Ovary (tissue), 9 donors: ENCODE measurements around the gene GPHN. TPM values are rescaled to one million over a fixed set of nuclear protein-coding genes. Genes with fewer than 3 reads are reported as not detected.
"Not testable (repeated sequence)": the region's sequence is repeated elsewhere in the genome, so short reads cannot be mapped to it uniquely, and the experiment has no call there.

Source experiments
- DNase-seq, 5 donors: peaks; one replicate each; pipeline ENCODE4 v3.0.0-alpha.2; 2019 to 2020
- H3K27ac ChIP-seq, 2 donors: fragments of 200-600 bp; one replicate each; pipeline versions ENCODE4 v1.5.1 to v1.8.0; 2019 to 2022
- H3K27me3 ChIP-seq: fragments of 200-600 bp; one replicate; pipeline ENCODE4 v1.8.0; 2022
- H3K36me3 ChIP-seq: fragments of 200-600 bp; sonication (generic); one replicate; pipeline ENCODE4 v1.5.1; 2019
- H3K4me1 ChIP-seq: one replicate; pipeline ENCODE4 v1.8.1; 2013; ENCODE audit warnings: mild to moderate bottlenecking, moderate library complexity; ENCODE audit not compliant: insufficient read depth
- H3K4me3 ChIP-seq: fragments of 200-600 bp; sonication (generic); one replicate; pipeline ENCODE4 v1.5.1; 2017
- H3K9me3 ChIP-seq, 2 donors: fragments of 200-600 bp in 1 of 2; sonication (generic) in 1 of 2; one replicate each; pipeline versions ENCODE4 v1.5.1 to v1.8.1; 2013 to 2019; ENCODE audit warnings: mild to moderate bottlenecking in 1 of 2, moderate library complexity in 1 of 2
- CTCF ChIP-seq, 3 donors: fragments of 450-650 bp in 2 of 3; fragments of 200-600 bp in 1 of 3; IDR thresholded peaks; one replicate each; pipeline versions ENCODE4 v1.5.1 to v1.8.0; 2016 to 2022; ENCODE audit warnings: antibody characterized with exemption in 3 of 3, mild to moderate bottlenecking in 1 of 3
- EP300 ChIP-seq: sonication (generic); formaldehyde crosslinking; IDR thresholded peaks from one replicate; pipeline ENCODE4 v1.6.1; 2017; ENCODE audit warnings: antibody characterized with exemption
- POLR2A ChIP-seq: fragments of 450-650 bp; IDR thresholded peaks from one replicate; pipeline ENCODE4 v1.6.1; 2017; ENCODE audit warnings: antibody characterized with exemption, mild to moderate bottlenecking, moderate library complexity
- WGBS, 3 donors: extraction: QIAGEN DNeasy Blood & Tissue Kit in 1 of 3; methylation state at CpG; one replicate each; pipeline versions ENCODE4 v1.1.5 to v1.1.7; 2013 to 2017; 5-methylcytosine and 5-hydroxymethylcytosine counted together
- intact Hi-C, 4 donors: fragments of 100-400 bp; cut with DNase I; formaldehyde crosslinking; loops; one replicate each; pipeline versions ENCODE4 v1.11.0 to v1.15.1; 2022 to 2023
- polyA plus RNA-seq, 2 donors: library from polyadenylated mRNA; stranded (reverse); fragments of 200-250 nt in 1 of 2; fragments of 350-450 nt in 1 of 2; fragmentation: Illumina TruSeq in 1 of 2; extraction: RNeasy Lipid Tissue Mini Kit (QIAGEN cat#74804) in 1 of 2; gene quantifications; one replicate each; pipeline ENCODE4 v1.2.3, GENCODE V29; 2013 to 2014
- total RNA-seq, 7 donors: library from RNA; depleted of rRNA in 2 of 7; stranded (reverse); fragments of >200 nt in 2 of 7; fragmentation: NEBNext Ultra II Directional in 3 of 7; extraction: Animal tissue kit (Norgen Biotek cat#: 25700) in 3 of 7; gene quantifications; one replicate each; pipeline versions ENCODE4 v1.1.0 to v1.2.4, GENCODE V29; 2016 to 2023
- donor health status: DM: no; HTN: no; CAD: no; lungs with moderate emphysema.
- donor health status: DM: no; HTN: no; CAD: no.
- donor health status: Bipolar disorder and iron deficiency.
- donor health status: DM: yes; HTN: yes; CAD: no.
- donor health status: DM: no; HTN: no; CAD: no.
- donor health status: DM: yes; HTN: yes; CAD: no.

The GPHN gene
- total and polyA plus RNA-seq, 9 donors, result 8.3 to 44.9 (median 20.3) TPM

GRCh38 chr14:67067070-67067814 is 559.3 kb downstream of the GPHN start:
- not testable (repeated sequence) for H3K4me3 ChIP-seq

GRCh38 chr14:67068251-67068650 is 560.3 kb downstream of the GPHN start:
- peaks cover 3% of the 10 kb centered on the region for H3K4me1 ChIP-seq
- H3K36me3 ChIP-seq, result no peaks in the 10 kb centered on the region
- H3K27me3 ChIP-seq, result no peaks in the 10 kb centered on the region
- DNase-seq, result no peak
- intact Hi-C loops, result no loop called here
- no peak overlapping the region for H3K27ac ChIP-seq
- no peaks in the 10 kb centered on the region for H3K9me3 ChIP-seq
- 9 to 11% (median 9%) methylated on average over 1 of the region's 1 CpG for WGBS, 3 donors
- no peak overlapping the region for H3K4me3 ChIP-seq
- TF ChIP-seq CTCF (IDR thresholded peaks at IDR 0.05) (no peak), POLR2A (no peak), EP300 (no peak)

More at GRCh38 chr14:67067070-67067814, 559.3 kb downstream of the GPHN start:
- H3K27me3 ChIP-seq, H3K36me3 ChIP-seq, intact Hi-C loops, H3K9me3 ChIP-seq, DNase-seq, H3K27ac ChIP-seq, H3K4me1 ChIP-seq: not testable (repeated sequence)
- WGBS, 3 donors, result 86 to 95% (median 94%) methylated on average over 7 of the region's 7 CpGs

GRCh38 chr14:67071506-67071905 is 563.6 kb downstream of the GPHN start:
- Histone ChIP-seq H3K27me3 (no peaks in the 10 kb centered on the region), H3K9me3 (no peaks in the 10 kb centered on the region), H3K36me3 (no peaks in the 10 kb centered on the region), H3K4me1 (peaks cover 3% of the 10 kb centered on the region), H3K4me3 (no peak overlapping the region), H3K27ac (no peak overlapping the region)
- no peak for DNase-seq
- 80 to 99% (median 97%) methylated on average over 3 of the region's 3 CpGs for WGBS, 3 donors
- TF ChIP-seq POLR2A (no peak), CTCF (IDR thresholded peaks at IDR 0.05) (no peak), EP300 (no peak)
- intact Hi-C loops, result no loop called here

- Histone ChIP-seq H3K4me1 (no peaks in the 10 kb centered on the region), H3K27me3 (no peaks in the 10 kb centered on the region), H3K36me3 (no peaks in the 10 kb centered on the region), H3K9me3 (no peaks in the 10 kb centered on the region), H3K4me3 (no peak overlapping the region), H3K27ac (no peak overlapping the region)
- intact Hi-C loops, result no loop called here
- 58 to 76% (median 65%) methylated on average over 3 of the region's 3 CpGs for WGBS, 3 donors
- no peak for DNase-seq
- no peak for TF ChIP-seq POLR2A
- no peak for TF ChIP-seq EP300
- no peak for TF ChIP-seq CTCF (IDR thresholded peaks at IDR 0.05)
Measured at GRCh38 chr14:67077921-67078320, 570.0 kb downstream of the GPHN start.

GRCh38 chr14:67079846-67080245 is 571.9 kb downstream of the GPHN start:
- no peaks in the 10 kb centered on the region for H3K4me1 ChIP-seq
- intact Hi-C loops, result no loop called here
- H3K27ac ChIP-seq, result no peak overlapping the region
- H3K4me3 ChIP-seq, result no peak overlapping the region
- no peaks in the 10 kb centered on the region for H3K27me3 ChIP-seq
- TF ChIP-seq CTCF (IDR thresholded peaks at IDR 0.05) (no peak), POLR2A (no peak), EP300 (no peak)
- no peaks in the 10 kb centered on the region for H3K9me3 ChIP-seq
- no peak for DNase-seq
- H3K36me3 ChIP-seq, result no peaks in the 10 kb centered on the region
